ENCODE data around the gene CSTF2T. TPM values are rescaled to one million over a fixed set of nuclear protein-coding genes. Genes with fewer than 3 reads are reported as not detected.

Gene CSTF2T
- total and polyA plus RNA-seq, 2 of the 13 experiments (the other 11 are each of a cell fraction or from before 2014, with no cell fraction given), result 1.4 to 7.2 TPM

DNA sequence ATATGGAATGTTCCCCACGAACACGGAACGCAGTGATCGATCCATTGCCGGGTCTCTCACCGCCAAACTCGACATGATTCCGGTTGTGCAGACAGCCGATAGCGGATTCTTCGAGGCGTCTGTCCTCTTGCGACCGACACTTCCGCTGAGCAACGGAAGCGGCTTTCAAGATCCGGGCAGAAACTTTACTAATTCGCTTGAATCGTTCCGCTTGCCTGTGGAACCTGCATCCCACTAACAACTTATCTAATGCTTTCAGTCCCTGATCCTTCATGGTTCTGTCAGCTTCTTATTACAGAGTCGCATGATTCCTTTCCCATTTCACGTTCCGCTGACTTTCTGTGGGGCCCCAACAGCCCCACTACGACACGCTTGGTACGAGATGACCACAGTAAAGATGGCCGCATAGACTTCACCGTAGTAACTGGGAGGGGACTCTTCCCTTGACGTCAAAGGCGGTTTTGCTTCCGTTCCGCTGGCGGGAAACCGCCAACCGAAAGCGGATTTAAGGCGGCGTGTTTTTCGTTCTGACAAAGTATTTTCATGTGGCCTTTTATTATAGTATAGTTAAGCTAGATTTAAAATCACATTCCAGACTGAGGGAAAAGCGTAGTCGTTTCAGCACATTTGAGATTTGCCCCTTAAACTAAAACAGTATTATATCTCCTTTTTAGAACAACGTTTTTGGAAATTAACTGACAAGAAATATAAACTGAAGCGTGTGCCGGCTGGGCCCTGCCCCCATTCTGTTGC, at the start of gene CSTF2T (continued):
- TF ChIP-seq POGK (CRISPR knock-in tag; conservative IDR thresholded peaks at IDR 0.05) (no peak), FOXM1 (CRISPR knock-in tag; IDR thresholded peaks at IDR 0.05) (no peak), ZNF746 (CRISPR knock-in tag; IDR thresholded peaks at IDR 0.05) (0 out of 2 replicates have a peak, but pooled peaks have one; percentile 15), GMEB1 (CRISPR knock-in tag; IDR thresholded peaks at IDR 0.05; ENCODE audit: borderline replicate concordance) (0 out of 2 replicates have a peak, but pooled peaks have one; percentile 25), NR2F2 (IDR thresholded peaks at IDR 0.05; ENCODE audit: borderline replicate concordance, low read depth) (no peak), NFYB (CRISPR knock-in tag; IDR thresholded peaks at IDR 0.05) (no peak), ZNF850 (CRISPR knock-in tag; conservative IDR thresholded peaks at IDR 0.05) (no peak), BORCS8-MEF2B (CRISPR knock-in tag; IDR thresholded peaks at IDR 0.05) (peak; percentile 58; the same call in 1 of the 2 replicates), ELF3 (CRISPR knock-in tag; IDR thresholded peaks at IDR 0.05) (0 out of 2 replicates have a peak, but pooled peaks have one; percentile 13), ZSCAN29 (CRISPR knock-in tag; conservative IDR thresholded peaks at IDR 0.05) (0 out of 2 replicates have a peak, but pooled peaks have one; percentile 61), KDM5A (IDR thresholded peaks at IDR 0.05; ENCODE audit: borderline replicate concordance, low read length) (peak; percentile 60; the same call in 1 of the 2 replicates), ZNF781 (CRISPR knock-in tag; IDR thresholded peaks at IDR 0.05; ENCODE audit: borderline replicate concordance, not compliant biosample characterization) (peak; percentile 32), POLR2AphosphoS2 (IDR thresholded peaks at IDR 0.05; ENCODE audit: low read depth, low read length) (no peak), DMAP1 (CRISPR knock-in tag; IDR thresholded peaks at IDR 0.05) (peak; percentile 38; the same call in 1 of the 2 replicates), YEATS2 (CRISPR knock-in tag; IDR thresholded peaks at IDR 0.05; ENCODE audit: borderline replicate concordance) (peak; percentile 50; the same call in 1 of the 2 replicates), ZNF512B (CRISPR knock-in tag; IDR thresholded peaks at IDR 0.05; ENCODE audit: borderline replicate concordance) (no peak)
- TF ChIP-seq, protein P1, sequence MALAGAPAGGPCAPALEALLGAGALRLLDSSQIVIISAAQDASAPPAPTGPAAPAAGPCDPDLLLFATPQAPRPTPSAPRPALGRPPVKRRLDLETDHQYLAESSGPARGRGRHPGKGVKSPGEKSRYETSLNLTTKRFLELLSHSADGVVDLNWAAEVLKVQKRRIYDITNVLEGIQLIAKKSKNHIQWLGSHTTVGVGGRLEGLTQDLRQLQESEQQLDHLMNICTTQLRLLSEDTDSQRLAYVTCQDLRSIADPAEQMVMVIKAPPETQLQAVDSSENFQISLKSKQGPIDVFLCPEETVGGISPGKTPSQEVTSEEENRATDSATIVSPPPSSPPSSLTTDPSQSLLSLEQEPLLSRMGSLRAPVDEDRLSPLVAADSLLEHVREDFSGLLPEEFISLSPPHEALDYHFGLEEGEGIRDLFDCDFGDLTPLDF (CRISPR knock-in tag; IDR thresholded peaks at IDR 0.05), result peak; percentile 79
- TF ChIP-seq, protein P2, sequence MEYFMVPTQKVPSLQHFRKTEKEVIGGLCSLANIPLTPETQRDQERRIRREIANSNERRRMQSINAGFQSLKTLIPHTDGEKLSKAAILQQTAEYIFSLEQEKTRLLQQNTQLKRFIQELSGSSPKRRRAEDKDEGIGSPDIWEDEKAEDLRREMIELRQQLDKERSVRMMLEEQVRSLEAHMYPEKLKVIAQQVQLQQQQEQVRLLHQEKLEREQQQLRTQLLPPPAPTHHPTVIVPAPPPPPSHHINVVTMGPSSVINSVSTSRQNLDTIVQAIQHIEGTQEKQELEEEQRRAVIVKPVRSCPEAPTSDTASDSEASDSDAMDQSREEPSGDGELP (IDR thresholded peaks at IDR 0.05; ENCODE audit: borderline replicate concordance, low read depth), result 0 out of 2 replicates have a peak, but pooled peaks have one; percentile 14
- TF ChIP-seq, protein P3, sequence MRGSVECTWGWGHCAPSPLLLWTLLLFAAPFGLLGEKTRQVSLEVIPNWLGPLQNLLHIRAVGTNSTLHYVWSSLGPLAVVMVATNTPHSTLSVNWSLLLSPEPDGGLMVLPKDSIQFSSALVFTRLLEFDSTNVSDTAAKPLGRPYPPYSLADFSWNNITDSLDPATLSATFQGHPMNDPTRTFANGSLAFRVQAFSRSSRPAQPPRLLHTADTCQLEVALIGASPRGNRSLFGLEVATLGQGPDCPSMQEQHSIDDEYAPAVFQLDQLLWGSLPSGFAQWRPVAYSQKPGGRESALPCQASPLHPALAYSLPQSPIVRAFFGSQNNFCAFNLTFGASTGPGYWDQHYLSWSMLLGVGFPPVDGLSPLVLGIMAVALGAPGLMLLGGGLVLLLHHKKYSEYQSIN (CRISPR knock-in tag; IDR thresholded peaks at IDR 0.05; ENCODE audit: borderline replicate concordance), result no peak
